ENCODE measurements around the gene MICU1. TPM values are rescaled to one million over a fixed set of nuclear protein-coding genes. Genes with fewer than 3 reads are reported as not detected.
"Not testable (repeated sequence)": the region's sequence is repeated elsewhere in the genome, so short reads cannot be mapped to it uniquely, and the experiment has no call there.

The MICU1 gene
- total RNA-seq, 1 donor from 2014 or later, result 28.7 TPM

GRCh38 chr10:72477463-72477862 is 148.4 kb downstream of the MICU1 start:
- DNase-seq (ENCODE audit: low read depth) (no peak), FAIRE-seq (no peak)
- Histone ChIP-seq H3K4me1 (ENCODE audit: insufficient read depth, low read length) (no peaks in the 10 kb centered on the region), H3K4me3 (ENCODE audit: insufficient read depth, low read depth, low read length) (no peak overlapping the region), H3K4me2 (ENCODE audit: low read length) (no peak overlapping the region), H3K9ac (ENCODE audit: low read length) (no peak overlapping the region), H4K20me1 (ENCODE audit: insufficient read depth, low read length) (no peaks in the 10 kb centered on the region), H3K79me2 (ENCODE audit: insufficient read depth, low read length) (no peaks in the 10 kb centered on the region), H3K27ac (ENCODE audit: low read depth, low read length) (no peak overlapping the region), H3K9me3 (ENCODE audit: insufficient read depth, low read depth, low read length) (no peaks in the 10 kb centered on the region), H3K27me3 (ENCODE audit: insufficient read depth, low read length) (no peaks in the 10 kb centered on the region), H2AFZ (ENCODE audit: low read depth, low read length) (no peak overlapping the region), H3K36me3 (ENCODE audit: insufficient read depth, low read length) (peaks cover 8% of the 10 kb centered on the region)
- Mint-ChIP-seq H3K36me3 (ENCODE audit: low read depth, unreplicated experiment) (peaks cover 9% of the 10 kb centered on the region), H3K9me3 (ENCODE audit: unreplicated experiment) (no peaks in the 10 kb centered on the region), H3K4me3 (ENCODE audit: unreplicated experiment) (no peak overlapping the region), H3K27ac (ENCODE audit: unreplicated experiment) (no peak overlapping the region), H3K27me3 (ENCODE audit: low read depth, unreplicated experiment) (no peaks in the 10 kb centered on the region), H3K4me1 (ENCODE audit: low read depth, unreplicated experiment) (peaks cover 2% of the 10 kb centered on the region)
- no peak for TF ChIP-seq EZH2 (IDR thresholded peaks at IDR 0.05; ENCODE audit: insufficient read depth, low read length)
- no peak for TF ChIP-seq CTCF (IDR thresholded peaks at IDR 0.05; ENCODE audit: insufficient read depth, low read depth, low read length)

- no peaks in the 10 kb centered on the region for H3K4me1 Mint-ChIP-seq (ENCODE audit: low read depth, unreplicated experiment)
- H3K4me3 Mint-ChIP-seq (ENCODE audit: unreplicated experiment), result no peak overlapping the region
- H3K27me3 ChIP-seq (ENCODE audit: insufficient read depth, low read length), result no peaks in the 10 kb centered on the region
- no peaks in the 10 kb centered on the region for H4K20me1 ChIP-seq (ENCODE audit: insufficient read depth, low read length)
- H3K27ac Mint-ChIP-seq (ENCODE audit: unreplicated experiment), result no peak overlapping the region
- DNase-seq (ENCODE audit: low read depth) (no peak), FAIRE-seq (peak; percentile 34)
- no peaks in the 10 kb centered on the region for H3K9me3 ChIP-seq (ENCODE audit: insufficient read depth, low read depth, low read length)
- H2AFZ ChIP-seq (ENCODE audit: low read depth, low read length), result no peak overlapping the region
- no peak overlapping the region for H3K4me2 ChIP-seq (ENCODE audit: low read length)
- no peak overlapping the region for H3K9ac ChIP-seq (ENCODE audit: low read length)
- no peak for TF ChIP-seq EZH2 (IDR thresholded peaks at IDR 0.05; ENCODE audit: insufficient read depth, low read length)
- no peak for TF ChIP-seq CTCF (IDR thresholded peaks at IDR 0.05; ENCODE audit: insufficient read depth, low read depth, low read length)
- H3K27ac ChIP-seq (ENCODE audit: low read depth, low read length), result no peak overlapping the region
- no peaks in the 10 kb centered on the region for H3K27me3 Mint-ChIP-seq (ENCODE audit: low read depth, unreplicated experiment)
- no peaks in the 10 kb centered on the region for H3K4me1 ChIP-seq (ENCODE audit: insufficient read depth, low read length)
- H3K4me3 ChIP-seq (ENCODE audit: insufficient read depth, low read depth, low read length), result no peak overlapping the region
- H3K9me3 Mint-ChIP-seq (ENCODE audit: unreplicated experiment), result no peaks in the 10 kb centered on the region
- H3K79me2 ChIP-seq (ENCODE audit: insufficient read depth, low read length), result no peaks in the 10 kb centered on the region
- peaks cover 6% of the 10 kb centered on the region for H3K36me3 ChIP-seq (ENCODE audit: insufficient read depth, low read length)
- peaks cover 14% of the 10 kb centered on the region for H3K36me3 Mint-ChIP-seq (ENCODE audit: low read depth, unreplicated experiment)
Measured at GRCh38 chr10:72472306-72472705, 153.6 kb downstream of the MICU1 start.

GRCh38 chr10:72470666-72471065 is 155.2 kb downstream of the MICU1 start:
- peaks cover 14% of the 10 kb centered on the region for H3K36me3 Mint-ChIP-seq (ENCODE audit: low read depth, unreplicated experiment)
- DNase-seq (ENCODE audit: low read depth) (no peak), FAIRE-seq (no peak)
- H3K4me3 ChIP-seq (ENCODE audit: insufficient read depth, low read depth, low read length), result no peak overlapping the region
- H3K4me1 Mint-ChIP-seq (ENCODE audit: low read depth, unreplicated experiment), result peaks cover 8% of the 10 kb centered on the region
- H3K9me3 ChIP-seq (ENCODE audit: insufficient read depth, low read depth, low read length), result no peaks in the 10 kb centered on the region
- H3K79me2 ChIP-seq (ENCODE audit: insufficient read depth, low read length), result no peaks in the 10 kb centered on the region
- H3K4me2 ChIP-seq (ENCODE audit: low read length), result no peak overlapping the region
- no peaks in the 10 kb centered on the region for H4K20me1 ChIP-seq (ENCODE audit: insufficient read depth, low read length)
- H3K27me3 ChIP-seq (ENCODE audit: insufficient read depth, low read length), result no peaks in the 10 kb centered on the region
- H3K27ac Mint-ChIP-seq (ENCODE audit: unreplicated experiment), result no peak overlapping the region
- H2AFZ ChIP-seq (ENCODE audit: low read depth, low read length), result no peak overlapping the region
- H3K27me3 Mint-ChIP-seq (ENCODE audit: low read depth, unreplicated experiment), result no peaks in the 10 kb centered on the region
- no peak overlapping the region for H3K27ac ChIP-seq (ENCODE audit: low read depth, low read length)
- no peak overlapping the region for H3K9ac ChIP-seq (ENCODE audit: low read length)
- no peaks in the 10 kb centered on the region for H3K4me1 ChIP-seq (ENCODE audit: insufficient read depth, low read length)
- H3K9me3 Mint-ChIP-seq (ENCODE audit: unreplicated experiment), result no peaks in the 10 kb centered on the region
- TF ChIP-seq CTCF (IDR thresholded peaks at IDR 0.05; ENCODE audit: insufficient read depth, low read depth, low read length) (no peak), EZH2 (IDR thresholded peaks at IDR 0.05; ENCODE audit: insufficient read depth, low read length) (no peak)
- H3K36me3 ChIP-seq (ENCODE audit: insufficient read depth, low read length), result peaks cover 6% of the 10 kb centered on the region
- no peak overlapping the region for H3K4me3 Mint-ChIP-seq (ENCODE audit: unreplicated experiment)

- not testable (repeated sequence) for H3K36me3 ChIP-seq (ENCODE audit: insufficient read depth, low read length); H4K20me1 ChIP-seq (ENCODE audit: insufficient read depth, low read length); H3K27ac ChIP-seq (ENCODE audit: low read depth, low read length); H3K4me3 Mint-ChIP-seq (ENCODE audit: unreplicated experiment); H3K4me3 ChIP-seq (ENCODE audit: insufficient read depth, low read depth, low read length); H2AFZ ChIP-seq (ENCODE audit: low read depth, low read length); H3K9ac ChIP-seq (ENCODE audit: low read length); H3K9me3 Mint-ChIP-seq (ENCODE audit: unreplicated experiment); H3K79me2 ChIP-seq (ENCODE audit: insufficient read depth, low read length); H3K27me3 ChIP-seq (ENCODE audit: insufficient read depth, low read length); H3K9me3 ChIP-seq (ENCODE audit: insufficient read depth, low read depth, low read length); H3K27me3 Mint-ChIP-seq (ENCODE audit: low read depth, unreplicated experiment); H3K36me3 Mint-ChIP-seq (ENCODE audit: low read depth, unreplicated experiment); H3K4me2 ChIP-seq (ENCODE audit: low read length); FAIRE-seq; H3K27ac Mint-ChIP-seq (ENCODE audit: unreplicated experiment); H3K4me1 Mint-ChIP-seq (ENCODE audit: low read depth, unreplicated experiment); H3K4me1 ChIP-seq (ENCODE audit: insufficient read depth, low read length); DNase-seq (ENCODE audit: low read depth)
Measured at GRCh38 chr10:72467064-72467463, 158.8 kb downstream of the MICU1 start.

All from astrocyte (in vitro differentiated cells and primary cell).